ENCODE results near the gene PRLHR.

Gene PRLHR

DNA sequence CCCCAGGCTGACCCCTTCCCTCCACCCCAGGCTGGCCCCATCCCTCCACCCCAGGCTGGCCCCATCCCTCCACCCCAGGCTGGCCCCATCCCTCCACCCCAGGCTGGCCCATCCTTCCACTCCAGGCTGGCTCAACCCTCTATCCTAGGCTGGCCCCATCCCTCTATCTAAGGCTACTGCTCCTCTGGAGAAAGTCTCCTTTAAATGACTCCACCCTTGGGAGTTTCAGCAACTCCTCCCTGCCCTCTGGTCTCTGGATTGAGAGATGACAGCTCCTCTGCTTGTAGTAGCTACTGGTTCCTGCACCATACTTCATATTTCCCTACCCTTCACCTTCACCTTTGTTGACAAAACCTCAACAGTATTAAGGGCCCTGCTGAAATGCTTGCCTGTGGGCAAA, 8.5 kb downstream of the PRLHR start:
- DNase-seq, result no peak

DNA sequence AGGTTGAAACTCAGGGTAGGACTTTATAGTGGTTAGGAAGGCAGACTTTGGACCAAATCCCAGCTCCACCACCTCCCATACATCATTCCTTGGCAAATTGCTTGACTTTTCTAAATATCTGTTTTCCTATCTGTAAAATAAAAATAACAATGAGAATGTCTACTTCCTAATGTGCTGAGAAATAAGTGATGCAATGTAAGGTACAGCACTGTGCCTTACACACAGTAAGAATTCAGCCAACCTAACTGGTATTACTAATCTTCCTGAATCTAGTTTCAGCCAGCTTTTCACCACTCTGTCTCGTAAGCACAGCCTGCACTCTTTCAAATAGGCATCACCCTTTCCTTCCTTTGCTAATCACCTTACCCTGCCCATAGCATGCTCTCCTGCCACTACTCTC, 9.7 kb downstream of the PRLHR start:
- DNase-seq, result no peak

DNA sequence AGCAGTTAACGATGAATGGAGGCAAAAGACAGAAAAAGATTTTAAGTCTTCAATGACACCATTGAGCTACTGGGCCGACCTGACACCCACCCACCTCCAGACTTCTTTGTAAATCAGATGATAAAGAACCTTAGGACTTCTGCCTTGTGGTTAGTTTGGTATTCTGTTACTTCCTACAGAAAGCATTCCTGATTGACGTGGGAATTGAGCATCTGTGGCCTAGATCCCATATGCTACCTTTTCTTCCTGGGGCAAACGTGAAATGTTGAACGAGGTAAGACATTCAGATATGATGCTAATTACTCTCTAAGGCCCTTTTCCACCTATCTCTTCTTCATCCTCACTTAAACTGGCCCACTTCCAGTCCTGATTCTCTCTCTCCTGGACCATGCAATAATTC, 10.2 kb downstream of the PRLHR start:
- DNase-seq, result no peak

DNA sequence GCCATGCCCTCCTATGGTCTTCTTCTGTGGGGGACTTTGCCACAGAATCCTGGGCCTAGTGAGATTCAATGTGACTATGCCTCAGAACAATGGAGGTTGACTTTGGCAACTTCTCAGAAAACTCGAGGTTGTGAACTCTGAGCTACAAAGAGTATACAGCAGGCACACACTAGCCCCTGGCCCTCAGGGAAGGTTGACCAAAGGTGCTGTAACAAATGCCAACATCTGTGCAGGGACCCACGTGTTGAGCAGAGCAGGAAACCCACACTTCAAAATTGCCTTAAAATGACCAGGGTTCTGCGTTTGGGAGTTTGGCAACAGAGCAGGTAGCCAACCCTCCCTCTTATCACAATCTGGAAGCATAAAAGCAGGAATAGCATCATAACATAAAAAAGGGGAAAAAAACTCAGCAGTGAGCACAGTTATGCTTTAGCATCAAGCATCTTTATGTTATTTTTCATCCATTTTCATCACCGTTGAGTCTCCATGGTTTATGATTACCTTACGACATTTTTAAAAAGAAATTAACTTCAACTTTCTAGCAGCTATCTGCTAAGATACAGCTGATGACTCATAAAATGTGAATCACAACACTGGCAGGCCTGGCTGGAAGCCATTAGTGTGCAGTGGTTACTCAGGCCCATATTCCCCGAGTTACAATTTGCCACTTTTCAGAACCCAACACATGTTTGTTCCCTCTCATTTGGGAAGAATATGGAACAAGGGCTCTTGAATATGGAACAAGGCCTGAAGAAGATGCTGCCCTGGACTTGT, 11.1 kb downstream of the PRLHR start:
- no peak for DNase-seq

DNA sequence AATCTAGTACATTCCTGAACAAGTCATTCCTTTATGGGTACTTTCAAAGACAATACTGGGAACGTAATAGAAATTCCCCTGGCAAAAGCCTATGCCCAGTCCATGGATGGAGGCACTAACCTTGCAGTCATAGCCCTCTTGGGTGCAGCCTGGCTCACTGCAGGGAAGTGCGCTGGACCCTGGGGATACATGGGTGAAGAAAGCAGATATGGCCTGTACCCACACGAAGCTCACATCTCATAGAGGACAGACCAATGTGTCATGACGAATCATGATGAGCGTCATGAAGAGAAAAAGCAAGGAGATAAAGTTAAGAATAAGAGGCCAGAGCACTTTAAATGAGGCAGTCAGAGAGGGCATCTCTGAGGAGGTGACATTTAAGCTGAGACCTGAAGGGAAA, 11.8 kb downstream of the PRLHR start:
- DNase-seq, result no peak

DNA sequence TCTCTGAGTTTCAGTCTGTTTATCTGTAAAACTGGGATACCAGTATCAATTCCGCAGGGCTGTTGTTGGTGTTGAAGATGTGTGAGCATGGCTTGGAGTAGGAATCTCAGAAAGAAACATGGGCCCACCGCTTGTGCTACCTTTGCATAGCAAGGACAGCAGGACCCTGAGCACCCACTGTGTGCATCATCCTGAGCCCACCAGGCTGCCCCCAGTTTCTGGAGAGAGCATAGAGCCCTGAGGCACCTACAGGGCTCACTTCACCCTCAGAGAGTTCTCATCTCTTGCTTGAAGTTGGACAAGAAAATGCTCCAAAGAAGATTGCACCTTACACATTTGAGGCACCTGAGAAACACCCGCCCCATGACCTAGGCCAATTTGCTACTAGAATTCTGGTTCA, 12.9 kb downstream of the PRLHR start:
- no peak for DNase-seq

DNA sequence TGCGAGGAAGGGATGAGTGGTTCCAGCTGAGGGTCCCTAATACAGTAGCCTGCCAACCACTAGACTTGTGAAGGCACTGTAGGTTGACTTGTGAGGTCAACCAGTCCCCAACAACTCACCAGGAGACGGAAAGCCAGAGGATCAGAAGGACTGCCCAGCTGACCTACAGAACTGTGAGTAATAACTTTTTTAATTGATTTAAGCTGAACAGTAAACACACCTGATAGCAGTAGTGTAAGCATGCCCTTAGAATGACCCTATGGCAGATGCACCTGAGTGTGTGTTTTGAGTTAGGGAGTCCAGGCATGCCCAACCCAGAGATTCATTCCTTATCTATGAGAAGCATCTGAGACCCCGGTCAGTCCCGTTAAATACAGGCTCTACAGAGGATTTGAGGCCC, 14.1 kb downstream of the PRLHR start:
- DNase-seq, result no peak

DNA sequence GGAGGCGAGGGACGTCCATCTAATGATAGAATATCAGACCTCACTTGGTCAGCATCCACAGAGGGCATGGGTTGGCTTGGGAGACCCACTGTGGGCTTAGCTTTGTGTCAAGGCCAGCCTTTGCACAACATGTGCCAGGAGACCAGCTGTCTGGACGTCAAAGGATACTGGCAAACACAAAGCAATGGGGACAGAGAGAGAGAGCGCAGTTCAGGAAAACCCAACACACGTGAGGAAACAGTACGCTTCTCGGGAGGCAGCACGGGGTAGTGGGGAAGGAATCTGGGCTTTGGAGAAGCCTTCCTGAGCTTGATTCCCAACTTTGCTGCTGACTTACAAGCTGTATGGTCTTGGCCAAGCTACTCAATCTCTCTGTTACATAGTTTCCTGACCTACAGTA, 14.7 kb downstream of the PRLHR start:
- no peak for DNase-seq

DNA sequence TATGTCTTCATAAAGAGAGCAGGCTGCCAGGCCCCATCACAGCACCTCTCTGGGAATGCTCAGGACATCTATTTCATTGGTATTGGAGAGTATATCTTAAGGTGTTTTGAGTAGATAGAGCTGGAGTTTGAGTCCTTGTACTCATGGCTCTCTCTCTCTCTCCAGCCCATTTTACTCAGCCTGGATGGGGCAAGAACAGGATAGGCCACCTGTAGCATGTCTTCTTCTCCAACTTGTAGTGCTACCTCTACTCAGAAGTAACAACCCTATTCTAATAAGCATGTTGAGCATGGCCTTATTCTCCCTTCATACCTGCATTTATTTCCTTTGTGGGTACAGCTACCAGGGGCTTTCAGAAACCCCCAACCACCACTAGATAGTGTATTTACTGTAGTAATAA, 21.9 kb downstream of the PRLHR start:
- DNase-seq, result no peak

DNA sequence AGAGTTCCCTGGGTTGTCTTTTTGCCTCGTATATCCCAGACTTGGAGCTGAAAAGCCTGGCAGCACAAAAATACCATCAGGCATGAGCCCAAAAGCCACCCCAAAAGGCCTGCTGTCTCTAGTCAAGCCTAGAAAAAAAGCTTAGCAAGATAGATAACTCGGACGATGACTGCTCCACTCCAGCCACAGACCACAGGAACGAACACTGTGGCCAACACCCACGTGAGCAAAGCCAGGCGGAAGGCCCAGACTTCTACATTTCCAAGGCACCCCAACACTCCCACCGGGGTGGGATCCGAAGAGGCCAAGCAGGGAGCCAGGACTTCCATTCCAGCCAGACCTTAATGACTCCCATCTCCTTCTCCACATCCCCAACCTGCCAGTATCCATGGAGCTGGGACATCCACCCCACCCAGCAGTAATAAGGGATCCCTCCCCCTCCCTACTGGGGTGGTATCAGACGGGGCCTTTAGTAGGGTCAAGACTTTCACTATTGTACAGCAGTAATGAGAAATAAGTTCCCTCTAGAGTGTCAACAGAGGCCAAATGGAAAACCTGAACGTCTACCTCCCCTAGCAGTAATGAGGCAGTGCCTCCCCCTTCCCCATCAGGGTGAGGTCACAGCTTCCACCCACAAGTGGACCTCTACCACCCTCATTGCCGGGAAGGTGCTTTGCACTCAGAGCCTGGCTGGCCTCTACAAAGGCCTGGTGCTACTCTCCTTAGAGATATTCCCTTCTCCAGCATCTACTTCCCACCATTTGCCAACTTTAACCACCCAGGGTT, 23.0 kb downstream of the PRLHR start:
- DNase-seq, result no peak

DNA sequence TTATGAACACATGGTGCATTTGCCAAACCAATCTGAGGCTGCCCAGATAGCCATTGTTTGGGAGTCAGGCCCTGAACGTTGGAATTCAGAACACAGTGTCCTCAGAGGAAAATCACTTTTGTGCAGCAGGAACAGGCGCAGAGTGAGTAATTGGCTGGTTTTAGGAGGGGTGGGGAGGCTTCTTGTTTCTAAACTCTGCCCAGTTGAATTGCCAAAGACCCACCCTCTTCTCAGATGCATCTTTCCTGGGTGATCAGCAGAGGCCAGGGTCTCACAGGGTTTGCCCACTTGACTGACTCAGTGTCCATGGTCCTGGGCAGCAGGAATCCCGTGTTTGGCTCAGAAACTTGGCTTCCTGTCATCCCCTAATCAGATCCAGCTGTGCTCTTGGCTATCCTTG, 24.3 kb downstream of the PRLHR start:
- no peak for DNase-seq

DNA sequence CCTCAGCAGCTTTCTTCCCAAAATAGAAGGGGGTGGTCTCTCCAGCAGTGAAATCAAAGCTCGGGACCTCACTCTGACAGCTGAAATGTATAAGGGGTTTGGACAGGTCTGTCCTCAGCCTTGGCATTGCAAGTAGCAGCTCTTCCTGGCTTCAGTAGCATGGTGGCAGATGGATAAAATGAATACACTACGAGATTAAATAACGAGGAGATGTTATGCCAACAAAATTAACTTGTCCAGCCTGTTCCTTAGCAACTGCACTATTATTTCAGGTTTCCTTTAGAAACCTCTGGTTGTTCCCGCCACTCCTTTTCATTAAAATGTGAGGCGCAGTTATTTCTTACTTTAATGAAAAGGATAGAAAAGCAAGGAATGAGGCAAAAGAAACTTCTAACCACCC, 24.9 kb downstream of the PRLHR start:
- no peak for DNase-seq

DNA sequence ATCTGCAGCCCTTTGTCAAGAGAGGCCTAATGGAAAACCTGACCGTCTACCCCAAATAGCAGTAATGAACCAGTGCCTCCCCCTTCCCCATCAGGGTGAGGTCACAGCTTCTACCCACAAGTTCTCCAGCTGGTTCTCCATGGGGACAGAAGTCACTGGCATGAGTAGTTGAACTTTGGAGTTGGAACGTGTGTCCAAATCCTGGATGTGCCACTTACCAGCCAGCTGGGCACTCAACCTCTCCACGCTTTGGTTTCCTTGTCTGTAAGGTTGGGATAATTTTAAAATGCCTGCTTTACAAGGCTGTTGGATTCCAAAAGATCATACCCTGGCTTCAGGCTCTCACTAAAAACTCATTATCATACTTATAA, 25.6 kb downstream of the PRLHR start:
- DNase-seq, result no peak

DNA sequence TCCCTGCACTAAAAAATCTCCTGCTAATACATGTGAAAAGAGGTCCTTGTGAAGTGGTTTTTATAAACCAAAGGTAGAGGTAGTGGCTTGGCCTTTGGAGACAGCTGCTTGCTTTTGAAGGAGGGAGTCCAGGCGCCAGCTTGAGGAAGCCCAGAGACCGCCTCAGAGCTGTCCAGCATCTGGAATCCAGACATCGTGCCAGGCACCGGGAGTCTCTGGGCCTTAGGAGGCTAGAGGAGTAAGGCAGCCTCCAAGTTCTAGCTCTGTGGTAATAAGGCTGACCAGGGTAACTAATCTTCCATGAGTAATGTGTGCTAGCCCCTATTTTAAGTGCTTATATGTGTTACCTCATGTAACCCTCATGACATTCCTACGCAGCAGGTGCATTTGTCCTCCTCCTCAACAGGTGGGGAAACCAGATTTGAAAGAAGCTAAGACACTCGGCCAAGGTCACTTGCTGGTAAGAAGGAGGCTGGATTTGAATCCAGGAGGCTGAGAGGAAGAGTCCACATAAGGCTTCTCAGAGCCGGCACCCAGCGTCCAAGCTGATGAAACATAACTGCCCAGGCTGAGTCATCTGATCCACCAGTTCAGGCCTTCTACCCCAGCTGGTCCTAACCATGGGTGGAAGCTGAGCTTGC, 26.1 kb downstream of the PRLHR start:
- no peak for DNase-seq

DNA sequence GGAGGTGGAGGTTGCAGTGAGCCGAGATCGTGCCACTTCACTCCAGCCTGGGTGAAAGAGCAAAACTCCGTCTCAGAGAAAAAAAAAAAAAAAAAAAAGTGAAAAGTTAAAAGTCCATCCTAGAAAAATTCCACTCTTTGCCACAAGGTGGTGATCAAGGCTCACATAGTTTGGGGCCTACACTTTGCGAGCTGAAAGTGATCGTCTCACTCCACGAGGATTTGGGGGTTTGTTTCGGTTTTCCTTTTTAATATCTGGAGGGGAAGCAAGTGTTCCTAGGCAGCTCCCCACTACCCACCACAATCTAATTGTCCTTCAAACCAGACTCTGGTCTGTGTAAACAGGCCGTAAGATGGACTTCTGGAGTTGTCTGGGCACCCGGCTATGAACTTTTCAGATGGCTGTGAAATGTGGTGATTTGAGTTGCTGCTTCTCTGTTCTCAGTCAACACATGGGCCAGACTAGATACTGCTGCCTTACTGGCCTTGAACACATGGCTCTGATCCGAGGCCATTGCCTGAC, 27.1 kb downstream of the PRLHR start:
- DNase-seq, result peak; percentile 57

DNA sequence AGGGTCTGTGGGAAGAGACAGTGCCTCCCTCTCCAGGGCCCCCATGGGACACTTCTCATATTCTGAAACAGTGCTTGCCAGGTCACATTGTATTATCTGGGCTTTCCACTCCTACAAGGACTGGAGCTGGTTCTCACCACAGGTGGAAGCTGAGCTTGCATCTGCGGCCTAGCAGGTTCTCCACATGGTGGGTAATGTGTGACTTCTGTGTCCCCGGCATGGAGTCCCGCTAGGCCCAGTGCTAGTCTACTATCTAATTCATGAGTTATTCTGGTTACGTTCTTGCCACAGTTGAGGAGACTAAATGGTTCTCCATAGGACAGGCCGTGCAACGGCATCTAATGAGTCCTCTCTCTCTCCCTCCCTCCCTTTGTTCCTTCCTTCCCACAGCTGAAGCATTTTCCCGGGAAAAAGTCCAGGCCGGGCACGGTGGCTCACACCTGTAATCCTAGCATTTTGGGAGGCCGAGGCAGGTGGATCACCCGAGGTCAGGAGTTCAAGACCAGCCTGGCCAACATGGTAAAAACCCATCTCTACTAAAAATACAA, 27.7 kb downstream of the PRLHR start:
- no peak for DNase-seq

DNA sequence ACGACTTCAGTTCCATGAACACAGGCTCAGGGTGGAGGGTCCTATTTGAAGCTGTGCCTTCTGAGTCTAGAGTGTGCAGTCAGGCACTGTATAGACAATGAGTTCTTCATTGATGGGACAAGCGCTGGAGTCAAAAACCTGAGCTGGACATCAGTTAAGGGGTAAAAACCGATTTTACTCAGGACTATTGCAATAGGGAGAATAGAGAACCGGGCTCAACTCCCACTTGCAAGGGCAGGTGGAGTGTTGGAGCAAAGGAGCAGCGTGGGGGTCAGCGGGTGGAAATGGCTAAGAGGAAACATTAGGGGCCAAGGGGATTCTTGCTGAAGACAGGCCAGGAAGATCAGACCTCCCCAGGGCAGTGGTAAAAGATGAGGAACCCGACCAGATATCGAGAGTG, 28.5 kb downstream of the PRLHR start:
- no peak for DNase-seq

DNA sequence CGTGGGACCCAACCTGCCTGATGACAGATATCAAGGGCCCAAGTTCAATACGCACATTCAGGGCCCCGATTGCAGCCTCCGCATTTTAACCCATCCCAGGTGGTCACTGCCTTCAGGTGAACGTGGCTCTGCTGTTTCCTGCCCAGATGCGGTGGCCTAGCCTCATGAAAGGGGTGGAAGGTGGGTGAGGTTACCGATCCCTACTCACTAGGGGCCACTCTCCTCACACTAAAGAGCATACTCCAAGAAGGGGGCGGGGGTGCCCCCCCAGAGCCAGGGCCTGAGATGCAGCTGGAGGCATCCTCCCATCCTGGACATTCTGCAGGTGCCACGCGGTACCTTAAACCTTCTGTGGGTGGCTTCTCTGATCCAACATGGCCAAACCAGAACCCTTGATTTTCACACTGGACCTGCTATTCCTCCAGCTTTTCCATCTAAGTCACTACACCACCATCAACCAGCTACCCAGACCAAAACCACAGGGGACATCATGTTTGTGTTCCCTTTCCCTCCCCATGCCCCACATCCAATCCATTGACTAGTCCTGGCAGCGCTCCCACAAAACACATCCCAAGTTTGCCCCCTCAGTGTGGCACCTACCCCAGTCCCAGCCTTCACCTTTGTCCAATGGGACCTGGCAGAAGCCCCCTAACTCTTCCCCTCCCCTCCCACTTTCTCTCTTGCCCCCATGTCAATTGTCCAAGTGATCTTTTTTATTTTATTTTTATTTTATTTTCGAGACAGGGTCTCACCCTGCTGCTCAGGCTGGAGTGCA, 30.0 kb downstream of the PRLHR start:
- no peak for DNase-seq

DNA sequence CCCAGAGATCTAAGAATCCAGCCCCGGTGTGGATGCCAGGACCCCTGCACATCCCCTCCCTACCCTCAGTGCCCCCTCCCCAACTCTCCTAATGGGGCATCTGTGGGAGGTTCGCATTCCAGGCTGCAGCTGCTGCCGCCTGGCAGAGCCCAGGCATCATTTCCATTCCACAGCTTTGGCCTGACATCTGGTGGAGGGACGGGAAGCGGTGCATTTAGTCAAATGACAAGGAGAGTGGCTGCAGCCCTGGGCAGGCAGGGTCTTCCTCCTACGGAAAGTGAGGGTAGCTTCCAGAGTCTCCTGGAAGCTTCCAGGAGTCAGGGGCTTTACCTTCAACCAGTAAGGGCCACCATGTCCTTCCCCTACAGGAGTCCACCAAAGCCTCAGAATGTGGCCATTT, 30.8 kb downstream of the PRLHR start:
- DNase-seq, result no peak

DNA sequence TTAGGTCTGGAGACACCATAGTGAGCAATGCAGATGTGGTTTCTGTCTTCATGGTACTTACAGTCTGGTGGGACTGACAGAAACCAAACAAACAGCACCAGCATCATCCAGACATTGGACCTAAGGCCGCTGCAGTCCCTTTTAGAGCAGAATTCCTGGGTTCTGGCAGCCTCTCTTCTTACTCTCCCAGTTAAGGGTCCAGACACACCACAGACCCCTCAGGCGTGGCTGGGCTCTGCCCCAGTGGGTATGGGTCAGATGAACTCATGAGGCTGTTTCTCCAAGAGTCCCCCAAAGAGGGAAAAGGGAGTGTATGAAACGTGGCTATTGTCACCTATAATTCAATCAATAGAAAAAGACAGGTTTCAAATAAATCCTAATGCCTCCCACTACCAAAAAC, 31.3 kb downstream of the PRLHR start:
- DNase-seq, result no peak

DNA sequence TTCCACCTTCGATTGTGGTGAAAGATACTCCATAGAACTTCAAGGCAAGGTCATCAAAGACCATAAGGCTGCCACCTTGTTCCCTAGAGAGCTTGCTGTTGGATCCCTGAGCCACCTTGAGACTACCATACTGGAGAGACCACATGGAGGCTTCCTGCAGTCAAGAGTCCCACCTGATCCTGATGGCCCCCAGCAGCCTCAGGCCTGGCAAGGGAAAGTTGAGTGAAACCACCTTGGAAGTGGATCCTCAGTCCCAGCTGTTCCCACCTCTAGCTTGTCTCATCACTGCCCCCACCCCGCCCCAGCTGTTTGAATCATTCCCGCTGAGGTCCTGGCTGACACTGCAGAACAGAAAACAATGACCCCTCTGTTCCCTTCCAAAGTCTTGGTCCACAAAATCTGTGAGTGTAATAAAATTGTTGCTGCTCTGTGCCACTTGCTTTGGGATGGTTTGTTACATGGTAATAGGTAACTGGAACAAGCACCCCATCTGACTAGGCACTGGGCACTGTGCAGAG, 32.0 kb downstream of the PRLHR start:
- no peak for DNase-seq

DNA sequence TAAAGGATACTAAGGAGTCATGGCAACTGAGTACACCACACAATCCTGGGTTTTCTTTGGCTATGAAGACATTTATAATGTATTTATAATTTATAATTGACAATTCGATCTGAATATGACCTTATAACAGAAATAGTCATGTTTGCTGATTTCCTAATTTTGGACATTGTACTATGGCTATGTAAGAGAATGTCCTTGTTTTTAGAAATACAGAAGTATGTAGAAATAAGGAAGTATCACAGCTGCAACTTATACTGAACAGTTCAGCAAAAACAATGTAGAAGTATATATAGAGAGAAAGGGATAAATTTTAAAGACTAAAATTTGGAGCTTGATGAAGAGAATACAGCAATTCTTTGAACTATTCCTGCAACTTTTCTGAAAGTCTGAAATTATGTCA, 32.6 kb downstream of the PRLHR start:
- DNase-seq, result no peak

DNA sequence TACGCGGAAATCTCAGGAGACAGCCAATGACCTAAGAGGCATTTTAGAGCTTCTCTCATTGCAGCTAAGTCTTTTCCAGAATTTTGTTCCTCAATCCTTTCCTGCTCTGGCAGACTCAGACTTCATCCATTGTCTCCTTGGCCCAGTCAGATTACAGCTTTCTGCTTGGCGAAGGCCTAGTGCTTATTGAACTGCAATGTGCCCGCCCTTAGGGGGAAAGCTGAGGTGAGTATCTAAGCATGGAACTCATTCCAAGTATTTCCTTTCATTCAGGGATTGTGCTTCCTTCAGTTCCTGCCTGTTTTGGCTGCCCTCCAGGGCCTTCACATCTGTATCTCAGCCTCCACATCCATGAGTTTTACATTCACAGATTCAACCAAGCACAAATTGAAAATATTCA, 37.5 kb downstream of the PRLHR start:
- no peak for DNase-seq
